GM12873 (cell line): Measurements from ENCODE around the gene DELE1.

Experiments
- CTCF ChIP-seq: IDR thresholded peaks from 2 replicates; pipeline ENCODE4 v1.5.1; 2012; ENCODE audit warnings: low read depth, mild to moderate bottlenecking, moderate library complexity, low read length, control low read depth; ENCODE audit not compliant: insufficient read depth; ENCODE audit errors: missing control alignments

DELE1 gene

GRCh38 chr5:141923448-141924313, at the start of gene DELE1:
DELE1 (plus strand) TSS chr5:141923871; CDS start chr5:141923942, 71 bp downstream.
- TF ChIP-seq CTCF = no peak

GRCh38 chr5:141873933-141874261, 49.8 kb upstream of the DELE1 start:
- TF ChIP-seq CTCF = no peak

GRCh38 chr5:141874262-141874964, 49.3 kb upstream of the DELE1 start:
- TF ChIP-seq CTCF = no peak

- TF ChIP-seq CTCF = no peak
These were observed 48.5 kb upstream of the DELE1 start for GRCh38 chr5:141875022-141875740.

GRCh38 chr5:141875795-141876627, 47.7 kb upstream of the DELE1 start:
- TF ChIP-seq CTCF = no peak

GRCh38 chr5:141876628-141877355, 46.9 kb upstream of the DELE1 start:
- no peak for TF ChIP-seq CTCF
